OCI-M2 (cell line): ENCODE measurements around the gene DYNLL1.
"Not testable (repeated sequence)": the region's sequence is repeated elsewhere in the genome, so short reads cannot be mapped to it uniquely, and the experiment has no call there.

Experiments used
- DNase-seq: peaks from one replicate; lab custom pipeline; 2025; ENCODE audit not compliant: unreplicated experiment; lab: John Stamatoyannopoulos, UW

The DYNLL1 gene

DNA sequence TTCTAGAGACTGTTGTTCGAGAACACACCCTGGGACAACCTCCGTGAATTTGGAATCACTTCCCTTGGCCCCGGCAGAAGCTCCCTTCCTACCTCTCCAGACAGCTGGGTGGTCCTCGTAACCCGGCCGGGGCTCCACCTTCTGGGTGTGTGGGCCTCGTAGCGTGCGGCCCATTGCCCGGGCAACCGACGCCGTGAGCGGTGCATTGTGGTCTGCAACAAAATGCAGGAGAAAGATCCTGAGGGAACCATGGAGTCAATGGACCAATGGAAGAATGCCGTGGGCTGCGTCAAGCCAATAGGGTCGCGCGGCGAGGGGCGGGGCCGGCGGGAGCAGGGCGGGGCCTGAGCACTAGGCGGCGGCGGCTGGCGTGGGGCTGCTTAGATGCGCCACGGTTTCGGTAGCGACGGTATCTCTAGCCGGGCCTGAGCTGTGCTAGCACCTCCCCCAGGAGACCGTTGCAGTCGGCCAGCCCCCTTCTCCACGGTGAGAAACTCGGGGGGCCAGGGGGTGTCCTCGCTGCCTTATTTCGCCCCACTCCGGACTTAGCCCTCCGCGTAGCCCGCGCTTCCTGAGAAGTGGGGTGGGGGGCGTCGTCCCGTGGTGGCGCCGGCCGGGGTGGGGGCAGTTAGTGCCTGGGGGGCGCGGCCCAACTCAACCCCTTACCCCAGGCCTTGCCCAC lies at the start of gene DYNLL1:
TSS of gene DYNLL1 (plus strand) at position 383 of the 682 bp plus-strand sequence. CDS start 309 bp downstream, outside the sequence.
- DNase-seq: peak; percentile 90

DNA sequence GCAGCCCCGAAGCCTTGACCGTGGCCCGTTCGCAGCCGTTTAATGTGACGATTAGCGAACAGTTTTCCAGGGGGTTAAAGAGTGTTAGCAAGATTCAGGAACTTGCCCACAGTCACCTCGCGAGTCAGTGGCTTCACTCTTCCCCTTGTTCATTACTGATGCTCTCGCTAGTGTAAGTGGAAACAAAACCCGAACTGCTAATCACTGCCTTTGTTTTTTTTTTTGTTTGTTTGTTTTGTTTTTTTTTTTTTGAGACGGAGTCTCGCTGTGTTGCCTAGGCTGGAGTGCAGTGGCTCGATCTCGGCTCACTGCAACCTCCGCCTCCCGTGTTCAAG lies 49.1 kb upstream of the DYNLL1 start:
- DNase-seq: not testable (repeated sequence)

DNA sequence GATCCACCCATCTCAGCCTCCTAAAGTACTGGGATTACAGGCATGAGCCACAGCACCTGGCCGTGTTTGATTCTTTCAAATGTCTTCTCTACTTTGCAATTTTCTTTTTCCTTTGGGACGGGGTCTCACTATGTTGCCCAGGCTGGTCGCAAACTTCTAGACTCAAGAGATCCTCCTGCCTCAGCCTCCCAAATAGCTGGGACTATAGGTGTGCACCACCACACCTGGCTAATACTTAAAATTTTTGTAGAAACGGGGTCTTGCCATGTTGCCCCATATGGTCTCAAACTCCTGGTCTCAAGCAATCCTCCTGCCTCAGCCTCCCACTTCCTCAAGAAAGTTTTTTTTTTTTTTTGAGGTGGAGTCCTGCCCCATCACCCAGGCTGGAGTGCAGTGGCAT lies 47.9 kb upstream of the DYNLL1 start:
- DNase-seq: no peak

DNA sequence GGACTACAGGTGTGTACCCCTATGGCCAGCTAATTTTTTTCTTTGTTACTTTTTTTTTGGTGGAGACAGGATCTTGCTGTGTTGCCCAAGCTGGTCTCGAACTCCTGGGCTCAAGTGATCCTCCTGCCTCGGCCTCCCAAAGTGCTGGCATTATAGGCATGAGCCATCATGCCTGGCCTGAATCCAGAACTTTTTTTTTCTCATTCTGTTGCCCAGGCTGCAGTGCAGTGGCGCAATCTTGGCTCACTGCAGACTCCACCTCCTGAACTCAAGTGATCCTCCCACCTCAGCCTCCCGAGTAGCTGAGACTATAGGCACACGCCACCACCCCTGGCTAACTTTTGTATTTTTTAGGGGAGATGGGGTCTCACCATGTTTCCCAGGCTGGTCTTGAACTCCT lies 43.4 kb upstream of the DYNLL1 start:
- DNase-seq: not testable (repeated sequence)

DNA sequence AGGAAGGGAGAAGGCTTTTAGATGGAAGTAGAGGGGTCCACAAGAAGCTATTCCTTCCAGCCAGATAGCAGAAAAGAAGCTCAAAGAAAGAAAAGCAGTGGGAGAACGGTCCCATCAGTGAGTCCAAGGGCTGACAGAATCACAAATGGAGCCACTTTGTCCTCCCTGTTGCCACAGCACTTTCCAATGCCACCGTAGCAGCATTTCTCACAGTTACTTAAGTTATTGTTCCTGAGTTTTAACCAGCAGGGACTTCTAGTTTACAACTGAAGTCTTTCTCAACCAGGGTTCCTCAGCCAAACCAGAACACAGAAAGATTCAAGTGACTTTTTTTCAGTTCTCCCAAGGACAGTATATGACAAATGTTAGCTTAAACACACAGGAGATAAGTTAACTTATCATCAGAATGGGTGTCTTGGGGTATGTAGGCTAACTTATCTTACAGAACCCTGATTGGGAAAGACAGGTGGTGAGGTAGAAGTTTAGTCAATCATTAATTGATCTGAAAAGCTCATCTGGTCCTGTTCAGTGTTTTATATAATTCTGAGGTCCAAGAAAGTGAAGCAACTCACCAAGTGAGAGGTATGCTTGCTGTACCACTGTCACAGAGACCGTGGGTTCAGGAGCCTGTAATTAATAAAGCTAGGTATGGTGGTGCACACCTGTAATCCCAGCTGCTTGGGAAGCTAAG lies 42.7 kb upstream of the DYNLL1 start:
- no peak for DNase-seq

DNA sequence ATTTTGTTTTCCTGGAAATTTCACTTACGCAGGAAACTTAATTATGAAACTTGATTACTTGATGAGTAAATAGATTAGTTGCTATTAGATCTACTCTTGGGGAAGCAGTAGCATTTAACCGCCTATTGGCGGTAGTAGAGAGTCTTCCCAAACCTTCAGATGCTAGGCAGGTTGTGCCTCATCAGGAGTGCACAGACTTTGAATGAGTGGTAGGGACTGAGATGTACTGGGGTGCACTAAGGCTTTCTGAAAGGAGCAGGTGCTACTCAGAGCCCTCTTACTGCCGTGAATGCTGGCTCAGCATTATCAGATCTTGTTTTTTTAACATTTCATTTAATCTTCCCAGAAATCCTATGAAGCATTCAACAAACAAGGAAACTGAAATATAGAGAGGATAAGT lies 41.9 kb upstream of the DYNLL1 start:
- no peak for DNase-seq

DNA sequence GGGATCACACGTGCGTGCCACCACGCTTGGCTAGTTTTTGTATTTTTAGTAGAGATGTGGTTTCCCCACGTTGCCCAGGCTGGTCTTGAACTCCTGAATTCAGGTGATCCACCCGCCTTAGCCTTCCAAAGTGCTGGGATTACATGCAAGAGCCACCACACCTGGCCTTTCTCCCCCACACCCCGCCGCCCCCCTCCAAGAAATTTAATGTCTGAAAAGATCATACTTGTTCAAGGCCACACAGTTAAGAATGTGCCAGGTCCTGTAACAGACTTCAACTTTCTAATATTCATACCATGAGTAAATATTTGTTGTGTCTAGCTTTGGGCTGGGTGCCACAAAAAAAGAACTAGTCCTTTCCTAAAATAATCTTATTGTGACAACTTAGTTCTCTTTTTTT lies 40.6 kb upstream of the DYNLL1 start:
- no peak for DNase-seq

DNA sequence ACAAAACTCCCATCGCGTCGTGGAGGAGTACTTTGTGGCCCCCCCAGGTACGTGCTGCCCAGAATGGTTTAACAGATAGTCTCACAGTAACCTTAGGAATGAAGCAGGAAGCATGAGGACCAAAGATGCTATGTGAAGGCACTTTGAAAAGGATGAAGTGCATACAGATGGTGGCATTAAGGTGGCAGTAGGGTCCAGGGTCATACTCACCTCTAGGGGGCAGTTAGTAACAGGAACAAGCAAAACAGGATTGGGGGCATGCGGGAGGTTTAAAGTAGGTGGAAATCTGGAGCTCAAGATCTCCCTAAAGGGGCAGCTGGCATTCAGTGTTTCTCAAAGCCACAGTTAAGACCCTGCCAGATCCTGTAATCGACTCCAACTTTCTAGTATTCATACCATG lies 38.8 kb upstream of the DYNLL1 start:
- DNase-seq: no peak

DNA sequence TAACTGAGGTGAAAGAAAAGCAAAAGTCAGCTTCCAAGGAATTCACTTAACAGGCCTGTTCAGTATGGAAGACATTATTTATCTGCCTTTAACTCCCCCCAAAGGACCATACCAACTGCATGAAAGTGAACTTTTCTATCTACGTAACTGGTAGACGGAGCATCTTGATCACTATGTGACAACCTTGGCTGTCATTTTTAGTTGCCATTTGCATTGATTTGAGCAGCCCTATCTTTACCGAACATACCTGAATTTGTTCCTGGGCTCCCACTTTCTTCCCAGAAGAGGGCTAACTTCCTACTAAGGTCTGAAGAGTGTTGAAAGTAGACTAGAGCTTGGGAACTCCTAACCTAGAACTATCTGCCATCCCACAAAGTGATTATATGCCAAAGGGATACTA lies 35.8 kb upstream of the DYNLL1 start:
- DNase-seq: no peak

DNA sequence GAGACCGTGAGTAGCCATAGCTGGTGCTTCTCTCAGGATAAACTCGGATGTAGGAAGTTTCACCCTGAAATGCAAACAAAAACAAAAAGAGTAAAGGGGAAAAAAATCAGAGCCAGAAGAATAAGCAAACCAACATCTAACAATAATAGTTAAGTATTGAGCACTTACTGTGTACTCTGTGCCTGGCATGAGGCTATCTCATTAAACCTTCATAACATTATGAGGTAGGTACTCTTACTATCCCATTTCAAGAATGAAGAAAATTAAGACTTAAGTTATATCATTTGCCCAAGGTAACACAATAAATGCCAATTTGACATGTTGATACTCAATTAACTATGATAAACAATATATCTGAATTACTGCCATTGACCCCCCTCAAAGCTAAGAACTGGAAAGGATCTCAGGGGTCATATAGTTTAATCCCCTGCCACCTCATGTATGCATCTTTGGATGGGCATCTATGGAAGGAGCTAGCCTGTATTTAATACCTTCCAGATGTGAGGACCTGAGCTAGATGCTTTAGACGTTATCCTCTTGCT lies 33.7 kb upstream of the DYNLL1 start:
- DNase-seq: no peak

DNA sequence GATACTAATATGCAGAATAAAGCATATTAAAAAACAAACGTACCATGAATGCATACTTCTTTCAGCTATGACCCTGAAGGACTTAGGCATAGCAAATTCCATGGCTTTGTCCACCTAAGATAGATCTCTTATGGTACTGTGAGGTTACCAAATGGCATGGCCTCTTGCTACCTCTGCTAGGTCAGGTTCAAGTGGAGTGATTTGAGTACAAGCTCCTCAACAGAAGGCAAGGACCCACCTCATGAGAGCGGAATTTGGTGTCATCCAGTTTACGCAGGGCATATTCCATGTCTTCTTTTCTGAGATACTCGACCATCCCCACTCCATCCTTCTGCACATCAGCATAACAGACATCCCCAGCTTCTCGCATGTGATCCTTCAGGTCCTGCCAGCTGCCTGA lies 32.2 kb upstream of the DYNLL1 start:
- no peak for DNase-seq

DNA sequence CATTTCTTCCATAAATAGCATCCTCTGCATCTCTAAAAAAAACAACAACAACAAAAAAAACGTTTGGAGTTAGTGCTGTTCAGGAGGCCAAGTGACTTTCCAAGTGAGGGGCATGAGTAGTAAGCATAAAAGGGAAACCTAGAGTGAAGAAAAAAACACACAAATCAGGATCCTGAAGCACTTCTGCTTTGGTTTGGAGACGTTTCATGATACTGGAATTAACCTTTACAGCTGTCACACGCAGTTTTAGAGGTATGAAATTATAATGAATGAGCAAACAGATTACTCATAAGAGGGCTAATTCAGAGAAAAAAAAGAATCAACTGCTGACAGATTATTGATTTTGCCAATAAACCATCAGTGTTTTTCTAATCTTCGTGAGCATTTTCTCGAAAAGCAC lies 30.2 kb upstream of the DYNLL1 start:
- no peak for DNase-seq

DNA sequence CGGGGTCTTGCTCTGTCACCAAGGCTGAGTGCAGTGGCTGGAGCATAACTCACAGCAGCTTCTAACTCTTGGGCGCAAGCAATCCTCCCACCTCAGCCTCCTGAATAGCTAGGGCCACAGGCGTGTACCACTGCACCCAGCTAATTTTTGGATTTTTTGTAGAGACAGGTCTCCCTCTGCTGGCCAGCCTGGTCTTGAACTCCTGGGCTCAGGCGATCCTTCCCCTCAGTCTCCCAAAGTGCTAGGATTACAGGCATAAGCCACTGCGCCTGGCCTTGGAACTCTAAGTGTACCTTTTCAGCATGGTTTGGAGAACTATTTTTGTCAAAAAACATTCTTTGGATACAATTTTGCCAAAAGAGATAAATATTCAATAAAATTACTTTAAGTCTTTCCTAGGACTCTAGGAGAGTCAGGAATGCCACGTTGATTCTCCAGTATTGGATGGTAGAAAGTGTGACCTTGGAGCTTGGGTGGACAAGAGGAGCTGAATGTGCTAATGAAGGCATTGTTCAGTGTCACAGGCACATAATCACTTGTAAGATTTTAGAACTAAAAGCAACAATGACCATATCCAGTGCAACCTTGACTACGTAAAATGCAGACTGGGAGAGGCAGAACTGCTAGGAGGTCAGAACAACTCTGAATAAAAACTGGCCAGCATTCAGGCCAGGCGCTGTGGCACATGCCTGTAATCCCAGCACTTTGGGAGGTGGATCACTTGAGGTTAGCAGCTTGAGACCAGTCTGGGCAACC lies 29.2 kb upstream of the DYNLL1 start:
- no peak for DNase-seq

DNA sequence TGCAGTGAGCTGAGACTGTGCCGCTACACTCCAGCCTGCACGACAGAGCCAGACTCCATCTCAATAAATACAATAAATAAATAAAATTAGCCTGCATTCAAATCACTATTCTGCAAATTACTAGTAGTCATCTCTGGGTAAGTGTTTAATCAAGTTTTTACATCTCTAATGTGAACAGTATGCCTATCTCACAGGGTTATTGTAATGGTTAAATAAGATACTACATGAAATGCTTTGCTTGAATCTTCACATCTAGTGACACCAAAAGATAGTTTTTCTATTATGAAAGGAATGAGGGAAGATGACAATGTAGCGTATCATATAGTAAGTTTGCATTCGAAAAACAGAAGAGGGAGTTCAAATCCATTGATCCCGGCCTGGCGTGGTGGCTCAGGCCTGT lies 28.5 kb upstream of the DYNLL1 start:
- DNase-seq: no peak

DNA sequence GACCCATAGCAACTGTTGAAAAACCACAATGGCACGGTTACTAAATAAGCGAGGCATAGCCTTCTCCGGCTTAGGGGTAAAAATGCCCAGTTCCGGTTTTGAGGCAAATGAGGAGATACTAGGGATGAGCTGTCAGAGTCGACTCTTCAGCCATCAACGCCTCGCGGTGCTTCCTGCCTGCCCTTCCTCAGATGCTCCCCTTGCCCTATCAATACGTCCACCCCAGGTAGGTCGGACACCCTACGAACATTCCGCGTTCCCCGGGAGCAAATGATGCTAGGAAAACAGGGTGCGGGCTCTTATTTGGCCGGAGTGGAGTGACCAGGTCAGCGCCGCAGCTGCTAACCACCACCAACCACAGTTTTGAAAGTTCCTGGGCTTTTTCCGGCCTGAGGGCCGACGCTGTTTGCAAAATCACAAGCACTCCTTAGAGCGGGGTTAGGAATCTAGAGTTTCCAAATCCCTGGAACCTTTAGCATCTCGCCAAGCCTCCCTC lies 27.5 kb upstream of the DYNLL1 start:
- no peak for DNase-seq

DNA sequence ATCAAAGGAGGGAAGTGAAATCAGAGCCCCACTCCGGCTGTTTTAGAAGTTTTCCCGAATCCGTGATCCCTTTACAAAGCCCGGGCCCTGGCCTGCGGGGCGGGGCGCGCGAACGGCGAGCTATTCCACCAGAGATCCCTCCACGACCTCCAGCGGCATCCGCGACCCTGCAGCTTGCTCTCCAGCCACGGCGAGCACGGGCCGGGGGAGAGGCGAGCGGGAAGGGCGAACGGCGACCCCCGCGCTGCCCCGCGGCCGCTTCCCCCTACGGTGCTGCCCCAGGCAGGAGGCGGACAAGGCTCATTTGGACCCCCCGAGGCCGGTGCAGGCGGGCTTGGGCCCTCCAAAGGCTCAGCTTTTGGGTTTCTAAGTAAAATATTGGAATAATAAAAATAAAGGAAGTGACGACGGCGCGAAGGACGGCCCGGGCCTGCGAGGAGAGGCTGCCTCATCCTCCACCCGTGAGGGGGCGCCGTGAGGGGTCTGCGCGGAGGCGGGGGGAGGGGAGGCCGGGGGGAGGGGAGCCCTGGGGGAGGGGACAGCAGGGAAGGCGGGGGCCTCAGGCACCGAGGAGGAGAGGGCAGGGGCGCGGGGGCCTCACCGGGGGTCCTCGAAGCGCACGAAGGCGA lies 27.0 kb upstream of the DYNLL1 start:
- DNase-seq: no peak

DNA sequence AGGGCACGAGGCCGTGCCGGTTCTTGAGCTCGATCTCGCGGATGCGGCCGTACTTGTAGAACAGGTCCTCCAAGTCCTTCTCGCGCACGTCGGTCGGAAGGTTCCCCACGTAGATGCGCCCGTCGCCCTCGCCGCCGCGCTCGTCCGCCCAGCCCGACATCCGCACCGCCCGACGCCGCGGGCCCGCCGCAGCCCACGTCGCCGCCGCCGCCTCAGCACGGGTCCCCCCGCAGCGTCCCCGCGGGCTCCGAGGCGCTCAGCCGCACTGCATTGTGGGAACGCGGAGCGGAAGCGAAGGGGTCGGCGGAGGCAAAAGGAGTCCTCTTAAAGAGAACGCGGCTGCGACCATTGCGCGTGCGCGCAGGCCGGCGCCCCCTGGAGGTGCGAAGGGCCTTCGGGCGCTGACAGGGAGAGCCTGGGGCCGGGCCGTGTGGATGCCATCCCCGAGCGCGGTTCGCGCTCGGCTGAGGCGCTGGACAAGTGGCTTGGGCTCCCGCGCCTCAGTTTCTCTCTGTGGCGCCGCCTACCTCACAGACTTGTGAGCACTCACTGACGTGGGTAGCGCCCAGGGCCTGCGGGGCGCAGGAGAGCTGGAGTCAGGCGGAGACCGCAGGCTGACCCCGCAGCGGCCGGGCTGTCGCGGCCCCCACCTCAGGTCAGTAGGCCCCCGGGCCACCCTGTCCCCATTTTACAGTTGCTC lies 26.3 kb upstream of the DYNLL1 start, which contains the start of gene SRSF9:
TSS of gene SRSF9 (minus strand) at position 299 of the 700 bp plus-strand sequence. CDS start at position 160, 139 bp downstream.
- peak; percentile 68 for DNase-seq

DNA sequence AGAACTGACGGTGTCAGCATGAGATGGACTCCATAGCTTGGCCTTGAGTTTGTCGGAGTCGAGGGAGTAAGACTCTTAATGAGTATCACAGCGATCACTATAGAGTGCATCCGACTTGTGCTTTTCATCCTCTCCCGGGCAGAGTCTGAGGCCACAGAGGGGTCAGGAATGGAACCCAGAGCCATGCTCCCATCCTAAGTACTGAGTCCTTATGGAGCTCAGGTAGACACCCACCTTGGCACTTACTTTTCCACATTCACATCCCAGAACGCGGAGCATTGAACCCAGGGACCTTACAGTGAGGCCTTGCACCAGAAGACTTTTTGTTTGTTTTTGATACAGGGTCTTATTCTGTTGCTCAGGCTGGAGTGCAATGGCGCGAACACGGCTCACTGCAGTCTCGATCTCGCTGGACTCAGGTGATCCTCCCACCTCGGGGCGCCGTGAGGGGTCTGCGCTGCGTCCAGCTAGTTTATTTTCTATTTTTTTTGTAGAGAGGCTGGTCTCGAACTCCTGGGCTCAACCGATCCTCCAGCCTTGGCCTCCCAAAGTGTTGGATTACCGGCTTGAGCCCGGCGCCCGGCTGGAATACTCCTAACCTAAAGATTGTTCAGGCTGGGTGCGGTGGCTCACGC lies 25.6 kb upstream of the DYNLL1 start:
- no peak for DNase-seq

DNA sequence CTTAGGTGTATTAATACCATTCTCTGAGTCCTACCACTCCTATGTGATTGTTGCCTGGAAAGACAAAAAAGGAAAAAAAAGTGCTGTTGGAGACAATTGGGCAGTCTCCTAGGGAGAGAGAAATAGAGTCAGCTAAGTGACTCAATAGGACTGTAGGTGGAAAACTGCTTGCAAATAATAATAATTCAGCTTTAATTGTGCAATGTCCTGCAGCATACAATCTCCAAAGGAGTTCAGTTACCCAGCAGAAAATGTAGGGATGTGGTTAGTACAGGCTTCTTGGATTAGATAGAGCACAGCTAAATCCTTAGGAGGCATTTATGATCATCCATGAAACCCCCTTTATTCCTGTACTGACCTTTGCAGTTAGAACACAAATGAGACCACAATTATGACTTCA lies 23.4 kb upstream of the DYNLL1 start:
- DNase-seq: no peak
